CD4-positive, alpha-beta memory T cell (primary cell): ENCODE measurements around the gene CMTM1. TPM values are rescaled to one million over a fixed set of nuclear protein-coding genes. Genes with fewer than 3 reads are reported as not detected.
"Not testable (repeated sequence)": the region's sequence is repeated elsewhere in the genome, so short reads cannot be mapped to it uniquely, and the experiment has no call there.

Experiments
- CTCF ChIA-PET: fragments of 350-600 bp; sonication (Branson Sonifier 250); formaldehyde crosslinking; loops from one replicate; lab custom pipeline; 2021; ENCODE audit warnings: inconsistent platforms; ENCODE audit not compliant: partially characterized antibody; lab: Charles Lee
- POLR2A ChIA-PET: fragments of 350-600 bp; sonication (Branson Sonifier 250); formaldehyde crosslinking; loops from one replicate; lab custom pipeline; 2021; ENCODE audit not compliant: partially characterized antibody; lab: Charles Lee
- DNase-seq, 5 donors: peaks; one replicate each; pipeline versions ENCODE4 v3.0.0 to v3.0.0-alpha.2; 2020 to 2022; ENCODE audit warnings: mixed read lengths in 1 of 5
- H3K27ac ChIP-seq: one replicate; pipeline ENCODE4 v1.7.0; 2013; ENCODE audit warnings: low read depth, low read length
- H3K27me3 ChIP-seq: 2 replicates; pipeline ENCODE4 v1.7.0; 2013; ENCODE audit warnings: mild to moderate bottlenecking, low read length, moderate library complexity; ENCODE audit not compliant: insufficient read depth
- H3K36me3 ChIP-seq: 2 replicates; pipeline ENCODE4 v1.7.0; 2013; ENCODE audit warnings: mild to moderate bottlenecking, low read length, moderate library complexity; ENCODE audit not compliant: insufficient read depth
- H3K4me1 ChIP-seq: 2 replicates; pipeline ENCODE4 v1.7.0; 2013; ENCODE audit warnings: mild to moderate bottlenecking, low read length, moderate library complexity; ENCODE audit not compliant: insufficient read depth
- H3K4me3 ChIP-seq, 2 donors: one replicate each; pipeline ENCODE4 v1.7.0; 2013; ENCODE audit warnings: low read length in 2 of 2, mild to moderate bottlenecking in 1 of 2
- H3K9me3 ChIP-seq, 2 donors: one replicate each; pipeline ENCODE4 v1.7.0; 2013; ENCODE audit warnings: low read length in 2 of 2, control low read depth in 1 of 2; ENCODE audit not compliant: control insufficient read depth in 1 of 2
- H3K27ac Mint-ChIP-seq, 7 donors: one replicate each; pipeline ENCODE4 v1.8.0; 2020 to 2021; ENCODE audit warnings: mixed read lengths in 7 of 7, mild to moderate bottlenecking in 6 of 7, inconsistent platforms in 3 of 7, moderate library complexity in 3 of 7
- H3K27me3 Mint-ChIP-seq, 2 donors: one replicate each; pipeline ENCODE4 v1.8.0; 2020 to 2021; ENCODE audit warnings: mixed read lengths in 2 of 2
- H3K36me3 Mint-ChIP-seq, 2 donors: one replicate each; pipeline ENCODE4 v1.8.0; 2020 to 2021; ENCODE audit warnings: mixed read lengths in 2 of 2, inconsistent platforms in 1 of 2, mild to moderate bottlenecking in 1 of 2
- H3K4me1 Mint-ChIP-seq, 4 donors: one replicate each; pipeline ENCODE4 v1.8.0; 2020 to 2021; ENCODE audit warnings: mixed read lengths in 4 of 4, mild to moderate bottlenecking in 1 of 4
- H3K4me3 Mint-ChIP-seq, 8 donors: one replicate each; pipeline ENCODE4 v1.8.0; 2020 to 2021; ENCODE audit warnings: mixed read lengths in 8 of 8, mild to moderate bottlenecking in 7 of 8, moderate library complexity in 6 of 8, inconsistent platforms in 3 of 8
- H3K9me3 Mint-ChIP-seq, 8 donors: one replicate each; pipeline ENCODE4 v1.8.0; 2020 to 2021; ENCODE audit warnings: mixed read lengths in 8 of 8, mild to moderate bottlenecking in 5 of 8, inconsistent platforms in 3 of 8, moderate library complexity in 1 of 8
- intact Hi-C: fragments of 100-400 bp; cut with micrococcal nuclease; formaldehyde crosslinking; loops from one replicate; pipeline ENCODE4 v1.15.1; 2023
- polyA plus RNA-seq, 2 donors: library from polyadenylated mRNA; unstranded; fragments of 300-500 nt; fragmentation: Illumina TruSeq; gene quantifications; one replicate each; pipeline ENCODE4 v1.2.3, GENCODE V29; 2021
- total RNA-seq, 2 experiments: library from RNA; stranded (reverse); gene quantifications; one replicate each; pipeline ENCODE4 v1.2.3, GENCODE V29; 2021

CMTM1 gene
- total and polyA plus RNA-seq, 4 experiments from 2014 or later: 0.80 to 13.4 (median 6.9) TPM

DNA sequence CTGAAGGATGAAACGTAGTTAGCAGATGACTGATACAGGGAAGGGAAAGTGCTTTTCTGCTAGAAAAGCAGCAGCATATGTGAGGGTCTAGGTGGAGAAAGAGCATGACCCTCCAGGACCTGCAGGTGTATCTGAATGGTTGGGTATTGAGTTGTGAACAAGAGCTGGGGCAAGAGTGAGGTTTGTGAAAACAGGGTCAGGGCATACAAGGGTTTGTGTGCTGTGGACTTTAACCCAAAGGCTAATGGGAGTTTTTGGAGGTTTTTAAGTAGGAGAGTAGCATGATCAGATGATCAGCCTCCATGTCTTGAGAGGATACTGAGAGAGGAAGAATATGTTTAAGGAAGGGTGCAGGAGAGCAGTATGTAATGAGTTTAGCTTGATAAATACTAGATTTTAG lies 6.1 kb upstream of the CMTM1 start:
- ChIA-PET POLR2A (interaction anchor here (1.0 to 1.2 kb wide), 3 partner anchors 8 to 38 kb away, joined by 3 to 4 read pairs (median 3); partner anchors contain the start of gene CKLF), CTCF (interaction anchor here (0.7 to 2.5 kb wide), 6 partner anchors 29 to 144 kb away, joined by 3 to 11 read pairs (median 4); no protein-coding TSS in a partner anchor)
- intact Hi-C loops: loop anchor here (1.0 kb wide), 1 partner anchor 8 kb away; the partner anchor contains the start of gene CKLF
- Mint-ChIP-seq H3K36me3 (peaks cover 14 to 61% of the 10 kb centered on the region in 2 donors), H3K9me3 (no peaks in the 10 kb centered on the region), H3K27me3 (no peaks in the 10 kb centered on the region), H3K4me1 (peaks cover 70 to 89% (median 80%) of the 10 kb centered on the region in 4 donors), H3K4me3 (peak overlapping the region in 4 of 8 donors; percentile 27 to 67 (median 48)), H3K27ac (peak overlapping the region; percentile 63 to 92 (median 85))
- no peak overlapping the region for H3K4me3 ChIP-seq
- peaks cover 95% of the 10 kb centered on the region for H3K4me1 ChIP-seq
- no peak for DNase-seq
- H3K9me3 ChIP-seq: no peaks in the 10 kb centered on the region
- H3K27me3 ChIP-seq: no peaks in the 10 kb centered on the region
- H3K36me3 ChIP-seq: peaks cover 29% of the 10 kb centered on the region
- H3K27ac ChIP-seq: no peak overlapping the region

DNA sequence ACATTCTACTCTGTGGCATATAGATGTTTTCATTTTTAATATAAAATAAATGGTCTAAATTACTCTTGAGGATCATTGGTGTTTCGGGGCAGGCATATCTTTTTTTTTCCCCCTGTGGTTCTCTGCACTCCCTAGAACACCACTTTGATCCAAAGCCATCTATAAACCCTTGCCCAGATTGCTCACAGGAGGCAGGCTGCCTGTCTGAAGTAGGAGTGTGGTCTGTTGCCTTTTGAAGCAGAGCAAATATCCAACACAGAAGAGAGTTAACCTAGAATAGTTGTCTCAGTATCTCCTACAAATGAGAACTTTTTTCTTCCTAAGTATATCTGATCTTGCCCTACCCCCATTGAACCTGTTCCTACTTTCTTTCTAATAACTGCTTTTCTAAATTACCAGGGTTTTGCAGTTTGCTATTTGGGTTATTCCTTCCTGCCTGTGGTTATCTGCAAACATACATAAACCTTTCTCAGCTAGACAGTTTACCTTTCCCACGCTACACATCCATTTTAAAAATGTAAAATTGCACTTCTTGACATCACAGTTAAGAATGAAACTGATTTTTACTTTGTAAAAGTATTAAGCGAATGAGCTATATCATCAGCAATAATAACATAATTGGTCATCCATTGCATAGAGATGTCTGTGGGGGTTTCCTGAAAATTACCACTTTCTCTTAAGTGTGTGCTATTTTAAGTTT lies 4.7 kb upstream of the CMTM1 start:
- intact Hi-C loops: loop anchor here (1.0 to 2.0 kb wide), 4 partner anchors 27 to 179 kb away; partner anchors contain the start of gene CMTM3
- Mint-ChIP-seq H3K27ac (peak overlapping the region; percentile 53 to 92 (median 76)), H3K36me3 (peaks cover 20 to 62% of the 10 kb centered on the region in 2 donors), H3K4me1 (peaks cover 56 to 79% (median 66%) of the 10 kb centered on the region in 4 donors), H3K9me3 (no peaks in the 10 kb centered on the region), H3K4me3 (peak overlapping the region in 7 of 8 donors; percentile 49 to 86 (median 63)), H3K27me3 (no peaks in the 10 kb centered on the region)
- Histone ChIP-seq H3K36me3 (peaks cover 37% of the 10 kb centered on the region), H3K4me3 (no peak overlapping the region), H3K27ac (peak overlapping the region; percentile 28), H3K9me3 (no peaks in the 10 kb centered on the region), H3K4me1 (peaks cover 81% of the 10 kb centered on the region), H3K27me3 (no peaks in the 10 kb centered on the region)
- DNase-seq: no peak
- POLR2A ChIA-PET: interaction anchor here (1.2 to 4.4 kb wide), 7 partner anchors 9 to 50 kb away, joined by 5 to 76 read pairs (median 12); partner anchors contain the start of genes CKLF, CMTM3 and TK2
- CTCF ChIA-PET: interaction anchor here (0.7 to 5.0 kb wide), 21 partner anchors 9 to 306 kb away, joined by 3 to 58 read pairs (median 13); partner anchors contain the start of genes CKLF and TK2

DNA sequence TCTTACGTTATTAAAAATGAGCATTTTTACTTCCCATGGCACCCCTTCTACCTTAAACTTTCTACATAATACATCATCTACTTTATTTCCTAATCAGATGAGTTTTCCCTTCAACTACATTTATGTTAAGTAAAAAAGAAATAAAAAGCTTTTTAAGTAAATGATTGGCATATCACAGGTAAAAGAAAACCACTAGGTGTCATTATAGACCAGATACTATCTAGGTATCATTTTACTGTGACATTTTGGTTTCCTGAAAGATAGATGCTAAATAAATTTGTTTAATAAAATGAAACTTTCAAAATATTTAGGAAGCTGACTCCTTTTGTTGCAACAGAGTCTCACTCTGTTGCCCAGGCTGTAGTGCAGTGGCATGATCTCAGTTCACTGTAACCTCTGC lies 3.8 kb upstream of the CMTM1 start:
- Mint-ChIP-seq H3K4me3 (peak overlapping the region in 6 of 8 donors; percentile 15 to 86 (median 64)), H3K9me3 (no peaks in the 10 kb centered on the region), H3K27ac (peak overlapping the region; percentile 58 to 80 (median 73)), H3K4me1 (peaks cover 53 to 74% (median 63%) of the 10 kb centered on the region in 4 donors), H3K36me3 (peaks cover 28 to 64% of the 10 kb centered on the region in 2 donors), H3K27me3 (no peaks in the 10 kb centered on the region)
- ChIA-PET POLR2A (interaction anchor here (1.2 to 4.4 kb wide), 11 partner anchors 9 to 154 kb away, joined by 3 to 76 read pairs (median 7); partner anchors contain the start of genes CKLF, CMTM2, CMTM3 and TK2), CTCF (interaction anchor here (1.0 to 5.0 kb wide), 28 partner anchors 10 to 305 kb away, joined by 3 to 58 read pairs (median 8); partner anchors contain the start of genes CKLF, CMTM2 and TK2)
- H3K27ac ChIP-seq: no peak overlapping the region
- no peaks in the 10 kb centered on the region for H3K27me3 ChIP-seq
- no peaks in the 10 kb centered on the region for H3K9me3 ChIP-seq
- H3K4me1 ChIP-seq: peaks cover 73% of the 10 kb centered on the region
- H3K4me3 ChIP-seq: no peak overlapping the region
- DNase-seq: peak in 3 of 5 donors; percentile 28 to 42 (median 31)
- intact Hi-C loops: loop anchor here (1.0 to 2.0 kb wide), 4 partner anchors 26 to 178 kb away; partner anchors contain the start of gene CMTM3
- peaks cover 41% of the 10 kb centered on the region for H3K36me3 ChIP-seq

DNA sequence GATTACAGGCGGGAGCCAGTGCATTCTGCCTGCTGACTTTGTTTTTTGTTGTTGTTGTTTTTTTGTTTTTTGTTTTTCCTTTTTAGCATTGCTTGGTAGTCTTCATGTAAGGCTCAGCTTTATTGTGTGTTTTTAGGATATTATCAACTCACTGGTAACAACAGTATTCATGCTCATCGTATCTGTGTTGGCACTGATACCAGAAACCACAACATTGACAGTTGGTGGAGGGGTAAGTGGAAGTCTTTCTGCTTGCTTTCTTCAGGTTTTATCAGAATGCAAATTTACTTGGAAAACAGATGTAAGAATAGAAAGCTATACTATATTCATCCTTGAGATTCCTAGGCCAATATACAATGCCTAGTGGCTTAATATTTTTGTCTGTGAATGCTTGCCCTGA lies 3.3 kb upstream of the CMTM1 start:
- Mint-ChIP-seq H3K4me3 (peak overlapping the region in 7 of 8 donors; percentile 7 to 66 (median 47)), H3K27me3 (no peaks in the 10 kb centered on the region), H3K36me3 (peaks cover 31 to 65% of the 10 kb centered on the region in 2 donors), H3K27ac (peak overlapping the region in 6 of 7 donors; percentile 38 to 80 (median 70)), H3K9me3 (no peaks in the 10 kb centered on the region), H3K4me1 (peaks cover 50 to 70% (median 58%) of the 10 kb centered on the region in 4 donors)
- Histone ChIP-seq H3K9me3 (no peaks in the 10 kb centered on the region), H3K4me3 (no peak overlapping the region), H3K36me3 (peaks cover 40% of the 10 kb centered on the region), H3K27me3 (no peaks in the 10 kb centered on the region), H3K4me1 (peaks cover 67% of the 10 kb centered on the region), H3K27ac (peak overlapping the region; percentile 20)
- ChIA-PET POLR2A (interaction anchor here (1.2 to 4.4 kb wide), 10 partner anchors 8 to 155 kb away, joined by 3 to 76 read pairs (median 8); partner anchors contain the start of genes CKLF, CMTM2, CMTM3 and TK2), CTCF (interaction anchor here (0.6 to 5.0 kb wide), 31 partner anchors 9 to 787 kb away, joined by 3 to 58 read pairs (median 6); partner anchors contain the start of genes CKLF, CMTM2 and TK2)
- DNase-seq: no peak
- intact Hi-C loops: loop anchor here (1.0 to 2.0 kb wide), 4 partner anchors 26 to 177 kb away; partner anchors contain the start of gene CMTM3

DNA sequence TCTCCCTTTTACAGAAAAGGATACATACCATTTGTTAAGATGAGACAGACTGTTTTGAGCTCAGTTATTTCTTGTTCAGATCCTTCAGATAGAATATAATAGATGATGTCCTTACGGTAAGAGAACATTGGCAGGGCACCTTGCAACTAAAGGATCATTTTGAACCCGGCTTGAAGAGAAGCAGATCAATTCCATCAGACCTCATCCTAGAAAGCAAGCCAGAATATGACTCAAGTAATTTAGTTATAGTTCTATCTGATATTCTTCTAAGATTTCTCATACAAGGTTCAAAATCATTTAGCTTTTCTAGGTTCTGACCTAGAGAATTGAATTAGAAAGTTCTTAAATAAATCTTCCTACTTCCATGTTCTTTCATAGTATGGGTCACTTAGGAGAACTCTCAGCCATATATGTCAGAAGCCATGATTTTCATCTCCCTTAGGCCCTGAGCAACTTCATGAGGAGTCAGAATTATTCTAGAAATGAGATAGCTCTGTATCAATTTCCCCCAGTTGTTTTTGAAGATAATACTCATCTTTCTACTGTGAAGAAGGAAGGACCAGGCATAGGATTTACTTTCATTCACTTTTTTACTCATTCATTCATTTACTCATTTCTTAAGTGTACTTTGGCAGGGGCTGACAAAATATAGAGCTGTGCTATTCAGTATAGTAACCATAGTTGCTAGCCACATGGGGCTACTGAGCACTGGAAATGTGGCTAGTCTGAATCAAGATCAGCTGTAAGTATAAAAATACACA lies 2.5 kb upstream of the CMTM1 start:
- H3K4me1 Mint-ChIP-seq: peaks cover 43 to 62% (median 51%) of the 10 kb centered on the region in 4 donors
- Histone ChIP-seq H3K36me3 (peaks cover 32% of the 10 kb centered on the region), H3K27me3 (no peaks in the 10 kb centered on the region), H3K4me3 (no peak overlapping the region), H3K27ac (peak overlapping the region; percentile 20), H3K4me1 (peaks cover 59% of the 10 kb centered on the region), H3K9me3 (no peaks in the 10 kb centered on the region)
- peak overlapping the region; percentile 0 to 88 (median 63) for H3K27ac Mint-ChIP-seq
- intact Hi-C loops: loop anchor here (2.0 kb wide), 3 partner anchors 25 to 87 kb away; partner anchors contain the start of gene CMTM3
- no peak for DNase-seq
- H3K36me3 Mint-ChIP-seq: peaks cover 32 to 59% of the 10 kb centered on the region in 2 donors
- ChIA-PET POLR2A (interaction anchor here (1.2 to 4.4 kb wide), 9 partner anchors 12 to 155 kb away, joined by 3 to 76 read pairs (median 9); partner anchors contain the start of genes CKLF, CMTM2, CMTM3 and TK2), CTCF (interaction anchor here (0.6 to 5.0 kb wide), 34 partner anchors 8 to 787 kb away, joined by 3 to 58 read pairs (median 6); partner anchors contain the start of genes CKLF, CMTM2, DYNC1LI2 and TK2)
- no peaks in the 10 kb centered on the region for H3K27me3 Mint-ChIP-seq
- no peaks in the 10 kb centered on the region for H3K9me3 Mint-ChIP-seq
- H3K4me3 Mint-ChIP-seq: no peak overlapping the region

DNA sequence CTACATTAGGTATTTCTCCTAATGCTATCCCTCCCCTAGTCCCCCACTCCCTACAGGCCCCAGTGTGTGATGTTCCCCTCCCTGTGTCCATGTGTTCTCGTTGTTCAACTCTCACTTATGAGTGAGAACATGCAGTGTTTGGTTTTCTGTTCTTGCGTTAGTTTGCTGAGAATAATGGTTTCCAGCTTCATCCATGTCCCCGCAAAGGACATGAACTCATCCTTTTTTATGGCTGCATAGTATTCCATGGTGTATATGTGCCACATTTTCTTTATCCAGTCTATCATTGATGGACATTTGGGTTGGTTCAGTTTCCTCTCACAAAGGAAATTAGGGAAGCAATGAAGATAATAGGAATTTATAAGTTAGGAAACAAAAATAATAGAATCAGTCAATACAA lies 1.0 kb downstream of the CMTM1 start:
- H3K9me3 ChIP-seq, H3K4me3 ChIP-seq, H3K27me3 ChIP-seq, H3K4me3 Mint-ChIP-seq, H3K27me3 Mint-ChIP-seq, DNase-seq, CTCF ChIA-PET, H3K27ac ChIP-seq, H3K9me3 Mint-ChIP-seq, intact Hi-C loops: not testable (repeated sequence)
- peaks cover 23% of the 10 kb centered on the region for H3K36me3 ChIP-seq
- peaks cover 24% of the 10 kb centered on the region for H3K4me1 ChIP-seq
- peak overlapping the region in 1 of 7 donors; percentile 69 for H3K27ac Mint-ChIP-seq
- H3K4me1 Mint-ChIP-seq: peaks cover 18 to 36% (median 24%) of the 10 kb centered on the region in 4 donors
- H3K36me3 Mint-ChIP-seq: peaks cover 32 to 44% of the 10 kb centered on the region in 2 donors
- POLR2A ChIA-PET: interaction anchor here (0.8 kb wide), 1 partner anchor 12 kb away, joined by 3 read pairs; no protein-coding TSS in a partner anchor
